IPS DF 4.7 (cell line): ENCODE measurements around the gene SNAI3.

ENCODE experiments used
- DNase-seq: peaks from one replicate; pipeline ENCODE4 v3.0.0-alpha.2; 2013; ENCODE audit warnings: low spot score; ENCODE audit errors: extremely low read depth

Gene SNAI3

GRCh38 chr16:88635671-88636319 lies 50.5 kb downstream of the SNAI3 start:
- no peak for DNase-seq

- no peak for DNase-seq
These were observed 51.2 kb downstream of the SNAI3 start for GRCh38 chr16:88634994-88635670.

GRCh38 chr16:88634141-88634993 lies 51.9 kb downstream of the SNAI3 start:
- DNase-seq: no peak

GRCh38 chr16:88633684-88634140 lies 52.6 kb downstream of the SNAI3 start:
- DNase-seq: no peak

- no peak for DNase-seq
These were observed 53.7 kb downstream of the SNAI3 start for GRCh38 chr16:88632587-88632930.

- DNase-seq: no peak
These were observed 54.3 kb downstream of the SNAI3 start for GRCh38 chr16:88631920-88632586.

GRCh38 chr16:88631384-88631783 lies 54.9 kb downstream of the SNAI3 start:
- no peak for DNase-seq

- no peak for DNase-seq
These were observed 55.4 kb downstream of the SNAI3 start for GRCh38 chr16:88630941-88631340.

GRCh38 chr16:88630433-88630832 lies 55.9 kb downstream of the SNAI3 start:
- DNase-seq: no peak

- DNase-seq: no peak
These were observed 56.5 kb downstream of the SNAI3 start for GRCh38 chr16:88629835-88630234.

- no peak for DNase-seq
These were observed 57.8 kb downstream of the SNAI3 start for GRCh38 chr16:88628512-88628974.
